Fibroblast of lung (primary cell): ENCODE data around the gene CEP164. TPM values are rescaled to one million over a fixed set of nuclear protein-coding genes. Genes with fewer than 3 reads are reported as not detected.
A peak's percentile ranks its signal among the peaks of the same experiment; 100 is the strongest.

ENCODE experiments used
- DNase-seq, 2 donors: peaks; one replicate each; pipeline versions ENCODE4 v3.0.0 to v3.0.0-alpha.2; 2010; ENCODE audit warnings: low read depth in 2 of 2
- H2AFZ ChIP-seq: 2 replicates; pipeline ENCODE4 v1.5.1; 2012; ENCODE audit warnings: low read length, control low read depth, inconsistent platforms
- H3K27ac ChIP-seq: 2 replicates; pipeline ENCODE4 v1.5.1; 2011; ENCODE audit warnings: low read length, control low read depth; ENCODE audit not compliant: insufficient read depth
- H3K27me3 ChIP-seq: 2 replicates; pipeline ENCODE4 v1.5.1; 2011; ENCODE audit warnings: mild to moderate bottlenecking, low read length; ENCODE audit not compliant: control insufficient read depth, insufficient read depth
- H3K36me3 ChIP-seq: 2 replicates; pipeline ENCODE4 v1.5.1; 2011; ENCODE audit warnings: low read length; ENCODE audit not compliant: control insufficient read depth, insufficient read depth
- H3K4me1 ChIP-seq: 2 replicates; pipeline ENCODE4 v1.5.1; 2011; ENCODE audit warnings: low read length; ENCODE audit not compliant: control insufficient read depth, insufficient read depth; ENCODE audit errors: extremely low read depth
- H3K4me2 ChIP-seq: 2 replicates; pipeline ENCODE4 v1.5.1; 2011; ENCODE audit warnings: low read length, control low read depth; ENCODE audit not compliant: insufficient read depth; ENCODE audit errors: extremely low read depth
- H3K4me3 ChIP-seq, 4 experiments: fragments of 200-600 bp in 1 of 4; sonication (generic) in 1 of 4; replicated peaks in 1 of 4; 2 replicates each; pipeline ENCODE4 v1.5.1; 2011 to 2016; ENCODE audit warnings: low read length in 4 of 4, low read depth in 3 of 4, mild to moderate bottlenecking in 3 of 4, control low read depth in 2 of 4, inconsistent platforms in 1 of 4, mixed read lengths in 1 of 4; ENCODE audit not compliant: insufficient read depth in 1 of 4; ENCODE audit errors: control extremely low read depth in 1 of 4
- H3K79me2 ChIP-seq: 2 replicates; pipeline ENCODE4 v1.5.1; 2012; ENCODE audit warnings: mild to moderate bottlenecking, low read length, inconsistent platforms; ENCODE audit not compliant: control insufficient read depth, insufficient read depth
- H3K9ac ChIP-seq: 2 replicates; pipeline ENCODE4 v1.5.1; 2011; ENCODE audit warnings: mild to moderate bottlenecking, low read length, control low read depth; ENCODE audit not compliant: insufficient read depth
- H3K9me3 ChIP-seq: 2 replicates; pipeline ENCODE4 v1.5.1; 2012; ENCODE audit warnings: low read depth, low read length; ENCODE audit not compliant: control insufficient read depth, insufficient read depth
- H4K20me1 ChIP-seq: 2 replicates; pipeline ENCODE4 v1.5.1; 2011; ENCODE audit warnings: low read length; ENCODE audit not compliant: control insufficient read depth, insufficient read depth; ENCODE audit errors: extremely low read depth
- CTCF ChIP-seq, 2 donors: IDR thresholded peaks in 1 of 2; conservative IDR thresholded peaks in 1 of 2; 1 replicate in 1 of 2; 2 replicates in 1 of 2; pipeline ENCODE4 v1.5.1; 2011 to 2012; ENCODE audit warnings: low read length in 2 of 2, control low read depth in 1 of 2, inconsistent platforms in 1 of 2, low read depth in 1 of 2, mild to moderate bottlenecking in 1 of 2
- EZH2 ChIP-seq: IDR thresholded peaks from 2 replicates; pipeline ENCODE4 v1.5.1; 2012; ENCODE audit warnings: low read length, control low read depth, mild to moderate bottlenecking; ENCODE audit errors: missing control alignments
- polyA plus RNA-seq, 2 donors: library from polyadenylated mRNA; depleted of rRNA in 1 of 2; stranded (reverse) in 1 of 2; unstranded in 1 of 2; fragments of >200 nt; gene quantifications; 2 replicates each; pipeline ENCODE4 v1.2.1, GENCODE V29; 2011 to 2012; ENCODE audit warnings: missing spikeins in 1 of 2
- total RNA-seq: library from RNA; depleted of rRNA; stranded (reverse); fragments of >200 nt; gene quantifications from 2 replicates; pipeline ENCODE4 v1.2.1, GENCODE V29; 2014

Gene CEP164
- total and polyA plus RNA-seq, 2 donors (not counting 1 experiment from before 2014, with no cell fraction given) = 16.1 to 33.5 TPM

- Histone ChIP-seq H4K20me1 (no peaks in the 10 kb centered on the region), H3K36me3 (no peaks in the 10 kb centered on the region), H3K9ac (no peak overlapping the region), H3K27ac (no peak overlapping the region), H3K9me3 (no peaks in the 10 kb centered on the region), H2AFZ (no peak overlapping the region), H3K79me2 (peaks cover 17% of the 10 kb centered on the region), H3K4me2 (peak overlapping the region; percentile 77), H3K27me3 (no peaks in the 10 kb centered on the region), H3K4me1 (peaks cover 8% of the 10 kb centered on the region), H3K4me3 (peak overlapping the region; percentile 45 to 87 (median 82))
- TF ChIP-seq CTCF (conservative IDR thresholded peaks at IDR 0.05 in 1 of 2, IDR thresholded peaks at IDR 0.05 in 1 of 2; ENCODE audit: low read depth in 1 of 2, low read length in 2 of 2) (no peak), EZH2 (no peak)
- DNase-seq = no peak
Measured at GRCh38 chr11:117313828-117314768, 13.6 kb upstream of the CEP164 start.

DNA sequence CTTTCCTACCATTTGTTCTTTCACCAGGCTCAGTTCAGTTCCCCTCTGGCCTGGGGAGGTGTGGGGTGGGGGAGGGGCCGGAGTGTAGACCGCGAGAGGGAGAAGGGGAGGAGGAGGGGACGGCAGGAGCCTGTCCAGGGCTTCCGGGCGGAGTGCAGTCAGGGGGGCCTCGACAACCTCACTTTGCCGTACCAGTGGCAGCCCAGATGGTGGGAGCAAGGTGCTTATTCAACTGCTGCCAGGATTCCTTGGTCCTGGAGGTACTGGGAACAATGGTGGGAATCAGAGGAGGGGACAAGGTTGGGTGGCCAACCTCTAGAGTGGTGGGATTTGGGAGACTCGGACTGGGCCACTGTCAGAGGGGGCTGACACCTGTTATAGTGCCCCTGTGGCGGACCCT lies 12.8 kb upstream of the CEP164 start:
- no peak overlapping the region for H3K27ac ChIP-seq
- peaks cover 8% of the 10 kb centered on the region for H3K4me1 ChIP-seq
- H3K9me3 ChIP-seq = no peaks in the 10 kb centered on the region
- DNase-seq = no peak
- peak overlapping the region; percentile 73 for H3K9ac ChIP-seq
- no peaks in the 10 kb centered on the region for H4K20me1 ChIP-seq
- H3K27me3 ChIP-seq = no peaks in the 10 kb centered on the region
- H3K79me2 ChIP-seq = peaks cover 17% of the 10 kb centered on the region
- peak overlapping the region; percentile 81 to 87 (median 82) for H3K4me3 ChIP-seq
- H2AFZ ChIP-seq = no peak overlapping the region
- H3K36me3 ChIP-seq = no peaks in the 10 kb centered on the region
- TF ChIP-seq CTCF (conservative IDR thresholded peaks at IDR 0.05 in 1 of 2, IDR thresholded peaks at IDR 0.05 in 1 of 2; ENCODE audit: low read depth in 1 of 2, low read length in 2 of 2) = no peak
- no peak for TF ChIP-seq EZH2
- peak overlapping the region; percentile 77 for H3K4me2 ChIP-seq

GRCh38 chr11:117315285-117316196 lies 12.1 kb upstream of the CEP164 start:
- H3K27ac ChIP-seq = peak overlapping the region; percentile 51
- peak in 1 of 2 donors; percentile 10 for DNase-seq

More at GRCh38 chr11:117315285-117316196, 12.1 kb upstream of the CEP164 start:
- Histone ChIP-seq H3K4me2 (peak overlapping the region; percentile 93), H3K9ac (peak overlapping the region; percentile 73), H3K27me3 (no peaks in the 10 kb centered on the region), H3K79me2 (peaks cover 17% of the 10 kb centered on the region), H2AFZ (peak overlapping the region; percentile 98), H3K9me3 (no peaks in the 10 kb centered on the region), H3K36me3 (no peaks in the 10 kb centered on the region), H4K20me1 (no peaks in the 10 kb centered on the region), H3K4me1 (peaks cover 8% of the 10 kb centered on the region), H3K4me3 (peak overlapping the region; percentile 81 to 87 (median 82))
- TF ChIP-seq CTCF (conservative IDR thresholded peaks at IDR 0.05 in 1 of 2, IDR thresholded peaks at IDR 0.05 in 1 of 2; ENCODE audit: low read depth in 1 of 2, low read length in 2 of 2) (no peak), EZH2 (no peak)
